ENCODE data around the gene MTHFR.

MTHFR gene

DNA sequence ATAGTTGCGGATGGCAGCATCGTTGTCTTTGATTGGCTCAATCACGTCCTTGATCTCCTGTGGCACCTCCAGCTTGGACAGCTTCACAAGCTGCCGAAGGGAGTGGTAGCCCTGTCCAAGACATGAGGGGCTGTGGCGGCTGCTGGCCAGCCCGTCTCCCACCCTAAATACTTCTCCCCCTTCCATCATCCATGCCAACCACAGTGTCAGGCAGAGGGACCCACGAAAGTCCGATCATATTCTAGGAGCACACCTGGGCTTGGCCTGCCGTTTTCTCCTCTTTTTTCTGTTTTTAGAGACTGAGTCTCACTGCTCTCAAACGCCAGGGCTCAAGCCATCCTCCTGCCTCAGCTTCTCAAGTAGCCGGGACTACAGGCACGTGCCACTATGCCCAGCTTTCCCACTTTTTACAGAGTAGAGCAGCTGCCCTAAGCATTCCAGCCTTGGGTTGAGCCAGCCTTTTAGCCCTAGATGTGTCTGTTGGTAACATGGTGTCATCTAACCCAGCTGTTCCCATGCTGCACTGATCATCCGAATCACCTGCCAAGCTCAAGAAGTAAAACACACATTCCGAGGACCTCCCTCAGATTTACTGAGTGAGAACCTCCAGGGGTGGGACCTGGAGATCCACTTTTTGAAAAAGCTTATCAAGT lies 10.4 kb downstream of the MTHFR start:
- no peak for DNase-seq

DNA sequence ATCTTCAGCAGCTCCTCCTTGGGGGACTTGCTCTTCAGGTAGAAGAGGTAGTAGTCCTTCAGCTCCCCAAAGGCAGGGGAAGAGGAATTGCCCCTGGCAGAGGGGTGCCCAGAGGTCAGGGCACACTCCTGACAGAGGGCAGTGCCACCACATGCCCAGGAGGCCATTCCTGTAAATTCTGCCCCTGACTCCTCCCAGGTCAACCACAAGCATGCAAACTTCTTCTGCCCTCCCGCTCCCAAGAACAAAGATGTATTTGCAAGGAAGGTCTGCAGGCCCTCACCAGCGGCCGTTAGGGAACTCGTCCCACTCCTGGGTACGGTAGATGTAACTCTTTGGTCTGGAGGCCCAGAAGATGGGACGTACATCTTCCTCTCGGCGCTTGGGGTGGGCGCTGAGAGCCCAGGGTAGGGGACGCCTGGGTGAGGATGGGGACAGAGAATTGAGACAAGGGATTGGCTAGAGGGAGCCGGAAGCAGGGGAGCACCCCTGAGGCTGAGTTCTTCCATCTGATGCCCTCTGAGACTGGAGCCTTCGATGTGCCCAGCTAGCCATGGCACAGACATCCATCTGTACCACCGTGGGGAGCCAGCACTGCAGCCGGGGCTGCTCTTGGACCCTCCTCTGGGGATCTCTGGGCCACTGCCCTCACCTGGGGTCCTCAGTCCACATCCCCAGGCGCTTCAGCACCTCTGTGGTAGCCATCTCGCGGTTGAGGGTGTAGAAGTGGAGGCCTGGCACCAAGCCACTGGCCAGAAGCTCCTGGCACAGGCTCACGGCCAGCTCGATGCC lies 11.1 kb downstream of the MTHFR start:
- no peak for DNase-seq

DNA sequence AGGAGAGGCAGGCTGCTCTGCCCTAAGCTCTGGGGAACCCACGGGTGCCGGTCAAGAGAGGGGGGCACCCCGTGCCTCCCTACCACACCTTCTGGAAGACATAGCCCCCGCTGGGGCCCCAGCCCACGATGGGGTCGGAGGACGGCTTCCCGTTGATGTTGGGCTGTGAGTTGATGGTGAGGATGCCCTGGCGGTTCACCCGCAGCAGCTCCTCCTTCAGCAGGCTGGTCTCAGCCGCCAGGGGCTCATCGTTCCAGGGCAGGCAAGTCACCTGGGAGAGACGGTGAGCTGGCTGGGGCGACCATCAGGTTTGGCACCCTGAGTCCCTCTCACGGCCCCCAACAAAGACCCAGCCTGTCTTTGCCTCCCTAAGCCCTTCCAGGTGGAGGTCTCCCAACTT lies 11.9 kb downstream of the MTHFR start:
- DNase-seq: no peak

DNA sequence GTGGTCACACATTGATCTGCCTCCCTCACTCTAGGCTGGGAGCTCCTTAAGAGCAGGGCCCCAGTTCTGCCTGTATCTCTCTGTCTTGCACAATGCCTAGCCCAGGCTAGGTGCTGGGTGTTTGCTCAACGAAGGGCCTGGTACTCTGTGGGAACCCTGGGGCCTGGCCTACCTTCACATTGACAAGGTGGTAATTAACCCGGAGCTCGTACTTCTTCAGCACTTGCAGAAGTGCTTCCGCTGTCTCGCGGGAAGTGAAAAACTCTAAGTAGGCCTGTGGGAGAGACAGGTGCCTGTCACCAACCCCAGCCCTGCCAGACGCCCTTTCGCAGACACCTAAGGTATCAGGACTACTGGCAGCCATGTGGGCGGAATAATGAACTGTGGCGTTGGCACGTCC lies 13.7 kb downstream of the MTHFR start:
- no peak for DNase-seq

DNA sequence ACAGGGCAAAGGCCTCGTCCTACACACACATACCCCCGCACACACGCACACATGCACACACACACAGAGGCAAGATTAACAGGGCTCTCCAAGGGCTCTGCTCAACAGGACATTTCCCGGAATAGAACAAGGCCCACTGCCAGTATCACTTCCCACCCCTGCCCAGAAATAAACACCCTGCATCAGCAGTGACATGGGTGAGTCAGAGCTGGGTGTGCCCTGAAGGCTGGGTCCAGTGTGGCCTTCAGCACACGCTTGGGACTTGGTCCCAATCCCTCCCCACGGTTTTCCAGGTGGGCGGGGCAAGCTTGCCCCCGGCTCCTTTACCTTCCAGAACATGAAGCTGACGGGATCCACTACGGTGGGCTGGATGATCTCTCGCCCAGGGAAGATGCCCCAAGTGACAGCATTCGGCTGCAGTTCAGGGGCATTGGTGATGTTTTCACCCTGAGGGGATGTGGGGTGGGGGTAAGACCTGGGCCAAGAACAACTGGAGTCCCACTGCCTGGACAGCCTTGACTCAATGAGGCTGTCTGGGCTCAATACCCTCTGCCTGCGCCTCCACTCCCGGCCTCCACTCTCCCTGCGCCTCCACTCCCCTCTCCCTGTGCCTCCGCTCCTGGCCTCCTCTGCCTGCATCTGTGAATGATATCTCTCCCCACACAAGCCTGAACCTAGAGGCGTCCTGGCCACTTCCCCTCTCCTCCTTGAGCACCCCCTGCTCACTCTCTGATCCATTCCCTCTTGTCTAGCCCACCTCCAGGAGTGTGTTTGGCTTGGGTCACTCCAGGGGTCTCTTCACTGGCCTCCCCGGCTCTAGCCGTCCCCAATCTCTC lies 14.7 kb downstream of the MTHFR start:
- DNase-seq: no peak

DNA sequence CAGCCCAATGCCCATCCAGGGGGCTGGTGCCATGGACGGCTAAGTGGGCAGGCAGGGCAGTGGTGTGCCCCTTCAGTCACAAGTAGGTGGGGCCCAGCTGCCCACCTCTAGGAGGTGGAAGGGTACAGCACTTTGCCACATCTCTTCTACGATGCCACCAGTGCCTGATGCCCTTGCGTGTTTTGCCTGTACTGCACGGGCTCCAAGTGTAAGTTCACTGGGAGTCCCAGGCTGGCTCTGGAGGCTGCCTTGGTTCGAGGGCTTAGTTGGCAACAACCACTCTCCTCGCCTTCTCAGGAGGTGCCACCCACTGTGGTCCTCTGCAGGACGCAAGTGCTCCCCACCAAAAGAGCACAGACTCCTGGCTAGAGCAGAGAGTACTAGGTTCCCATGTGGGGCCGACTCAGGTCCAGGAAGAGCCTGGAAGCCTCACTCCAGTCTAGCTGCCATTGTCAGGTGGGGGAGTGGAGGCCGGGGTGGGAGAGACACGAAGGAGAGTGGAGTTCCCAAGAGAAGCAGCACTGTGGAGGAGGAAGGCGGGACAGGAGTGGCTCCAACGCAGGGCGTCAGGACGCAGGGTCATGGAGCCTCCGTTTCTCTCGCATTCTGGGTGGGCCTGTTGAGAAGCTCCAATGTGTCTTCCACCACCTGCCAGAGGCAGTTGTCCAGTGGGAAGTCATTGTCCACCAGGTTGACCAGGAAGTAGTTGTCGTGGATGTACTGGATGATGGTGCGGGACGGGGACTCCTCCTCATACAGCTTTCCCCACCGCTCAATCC lies 15.5 kb downstream of the MTHFR start:
- no peak for DNase-seq

DNA sequence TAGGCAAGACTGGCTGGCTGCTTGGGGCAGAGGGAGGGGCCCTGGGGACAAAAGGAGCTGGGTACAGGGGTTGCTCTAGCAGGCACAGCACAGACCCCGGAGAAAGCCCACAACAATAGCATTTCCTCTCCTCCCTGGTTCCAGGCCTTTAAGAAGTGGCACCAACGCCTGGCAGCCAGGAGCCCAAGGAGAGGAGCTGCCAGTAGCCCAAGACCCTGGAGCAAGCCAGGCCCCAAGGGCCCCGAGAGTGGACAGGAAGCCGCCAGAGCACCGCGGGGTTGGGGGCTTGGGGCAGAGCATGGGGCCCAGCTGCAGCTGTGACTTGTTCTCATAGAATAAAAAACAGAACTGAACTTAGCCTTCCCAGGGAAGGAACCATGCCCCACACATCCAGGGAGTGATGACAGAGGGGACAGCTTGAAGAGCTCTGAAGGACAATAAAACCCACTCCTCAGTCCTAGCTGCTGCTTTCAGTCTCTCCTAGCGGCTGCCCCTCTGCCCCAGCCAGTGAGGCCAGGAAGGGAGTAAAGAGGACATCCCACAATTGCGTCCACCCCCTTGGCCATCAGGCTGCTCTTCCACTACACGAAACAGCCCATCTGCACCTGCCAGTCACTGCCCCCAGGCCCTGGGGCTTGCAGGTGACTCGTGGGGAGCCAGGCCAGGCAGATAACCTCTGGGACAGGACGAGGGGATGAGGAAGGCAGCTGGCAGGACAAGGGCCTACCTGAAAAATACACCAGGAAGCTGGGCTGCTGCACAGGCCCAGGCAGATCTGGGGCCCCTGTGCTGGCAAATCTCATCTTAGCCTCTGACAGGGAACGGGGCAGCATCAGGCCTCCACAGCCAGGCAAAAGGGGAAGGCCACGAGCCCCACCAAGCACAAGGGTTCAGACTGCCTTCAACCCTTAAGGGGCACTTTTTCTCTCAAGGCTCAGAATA lies 16.4 kb downstream of the MTHFR start:
- DNase-seq: no peak

DNA sequence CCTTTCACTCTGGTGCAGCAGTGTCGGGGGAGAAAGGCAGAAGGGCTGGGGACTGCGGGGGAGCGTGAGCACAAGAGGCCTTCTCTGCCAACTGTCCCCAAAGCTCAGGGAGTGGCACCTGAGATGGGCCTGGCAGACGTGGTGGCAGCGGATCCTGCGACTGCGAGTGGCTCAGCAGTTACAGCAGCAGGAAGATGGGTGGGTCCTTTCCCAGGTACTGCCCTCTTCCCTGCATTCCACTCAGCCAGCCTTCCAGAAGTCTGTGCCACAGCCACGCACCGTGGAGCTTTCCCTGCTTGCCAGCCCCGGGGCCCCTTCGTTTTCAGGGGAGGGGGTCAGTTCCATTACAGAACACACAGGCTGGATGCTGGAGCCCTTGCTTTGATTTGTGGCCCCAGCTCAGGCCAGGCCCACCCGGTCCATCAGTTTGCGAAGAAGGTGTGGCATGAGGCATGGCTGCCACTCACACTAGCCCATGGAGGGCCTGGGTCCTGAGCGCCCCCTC lies 17.2 kb downstream of the MTHFR start:
- no peak for DNase-seq

DNA sequence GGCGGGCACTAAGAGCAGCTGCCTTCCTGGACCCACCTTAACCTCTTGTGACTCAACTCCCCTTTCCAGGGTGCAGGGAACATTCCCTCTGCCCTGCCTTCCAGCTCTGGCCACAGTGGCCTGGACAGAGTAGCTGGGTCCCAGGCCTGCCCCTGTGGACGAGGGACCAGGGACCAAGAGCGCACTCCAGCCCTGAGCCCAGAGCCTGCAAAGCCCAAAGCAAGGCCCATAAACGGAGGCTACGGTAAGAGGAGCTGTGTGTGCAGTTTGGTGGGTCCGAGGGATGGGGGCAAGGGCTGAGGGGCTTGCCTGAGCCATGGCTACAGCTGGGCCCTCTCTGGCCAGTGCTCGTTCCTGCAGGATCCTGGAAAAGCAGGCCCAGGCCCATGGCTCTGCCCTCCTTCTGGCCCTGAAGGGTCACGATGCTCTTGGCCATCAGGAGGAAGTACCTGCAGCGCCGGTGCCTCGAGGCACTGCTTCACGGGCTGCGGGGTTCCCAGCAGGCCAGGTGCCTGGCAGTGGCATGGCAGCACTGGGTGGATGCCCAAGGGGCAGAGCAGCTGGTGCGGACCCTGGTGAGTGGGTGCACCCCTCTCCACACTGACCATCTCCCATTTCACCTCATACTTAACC lies 17.8 kb downstream of the MTHFR start:
- no peak for DNase-seq

DNA sequence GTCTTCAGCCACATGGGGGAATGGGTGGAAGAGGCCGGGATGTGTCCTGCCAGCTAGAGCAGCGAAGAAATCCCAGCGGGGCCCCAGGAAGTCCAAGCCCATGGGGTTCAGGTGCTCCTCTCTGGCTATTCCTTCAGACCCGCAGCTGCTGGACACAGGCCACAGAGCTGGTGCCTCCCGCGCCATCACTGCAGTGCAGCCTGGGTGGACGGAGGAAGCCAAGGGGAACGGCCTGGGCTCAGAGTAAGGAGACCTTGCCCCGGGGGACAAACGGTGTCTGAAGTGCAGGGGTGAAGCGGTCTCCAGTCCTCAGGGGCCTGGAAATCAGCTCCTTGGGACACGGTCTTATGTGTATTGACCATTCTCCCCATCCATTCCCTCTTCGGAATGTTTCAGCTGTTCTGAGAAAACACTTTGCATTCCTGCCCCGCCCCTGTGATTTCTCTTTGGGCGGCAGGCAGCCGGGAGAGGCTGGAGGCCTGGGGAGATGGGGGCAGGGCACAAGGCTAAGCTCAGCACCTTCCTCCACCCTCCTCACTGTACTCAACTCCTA lies 18.4 kb downstream of the MTHFR start:
- DNase-seq: no peak

DNA sequence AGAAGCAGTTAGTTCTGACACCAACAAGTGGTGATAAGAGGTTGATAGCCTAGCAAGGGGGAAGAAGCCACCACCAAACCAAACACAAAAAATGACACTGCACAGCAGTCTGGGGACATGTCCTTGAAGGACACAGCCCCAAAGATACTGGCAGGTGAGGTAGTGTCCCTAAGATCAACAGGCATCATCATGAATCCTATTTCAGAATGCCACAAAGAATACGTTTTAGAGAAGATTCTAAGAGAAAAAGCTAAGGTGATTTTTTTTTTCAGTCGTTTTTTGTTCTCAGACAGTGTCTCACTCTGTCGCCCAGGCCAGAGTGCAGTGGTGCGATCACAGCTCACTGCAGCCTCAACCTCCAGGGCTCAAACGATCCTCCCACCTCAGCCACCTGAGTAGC lies 19.6 kb downstream of the MTHFR start:
- no peak for DNase-seq

DNA sequence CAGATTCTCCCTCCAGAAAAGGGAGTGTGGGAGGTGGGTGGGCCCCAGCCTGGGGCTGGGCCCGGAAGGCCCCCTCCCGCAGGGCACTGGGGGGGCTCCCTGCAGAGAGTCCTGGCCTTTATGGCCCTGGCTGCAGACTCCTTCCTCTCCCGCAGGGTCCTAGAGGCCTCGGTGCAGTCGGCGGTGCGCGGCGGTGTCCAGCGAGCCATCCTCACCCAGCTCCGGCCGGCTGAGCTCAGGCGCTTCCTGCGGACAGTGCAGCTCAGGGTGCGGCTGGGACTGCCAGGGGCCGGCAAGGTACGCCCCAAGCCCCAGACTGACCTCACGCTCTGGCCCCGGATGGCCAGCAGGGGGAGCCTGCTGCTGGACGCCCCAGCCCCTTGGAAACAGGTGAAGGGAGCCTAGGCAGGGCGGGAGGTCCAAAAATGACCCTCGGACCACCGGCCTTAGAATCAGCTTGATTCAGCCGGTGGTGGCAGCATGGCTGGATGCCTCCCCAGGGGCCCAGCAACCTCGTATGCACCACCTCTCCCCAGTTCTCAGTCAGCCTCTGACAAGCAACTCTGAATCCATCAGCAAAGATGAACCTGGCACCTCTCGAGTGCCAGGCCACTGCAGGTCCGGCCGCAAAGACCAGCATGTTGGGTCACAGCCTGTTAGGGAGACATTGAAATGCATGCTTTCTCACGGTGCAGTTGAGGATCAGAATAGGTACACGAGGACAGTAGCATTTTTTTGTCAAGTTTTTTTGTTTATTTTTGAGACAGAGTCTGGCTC lies 20.6 kb downstream of the MTHFR start:
- no peak for DNase-seq

DNA sequence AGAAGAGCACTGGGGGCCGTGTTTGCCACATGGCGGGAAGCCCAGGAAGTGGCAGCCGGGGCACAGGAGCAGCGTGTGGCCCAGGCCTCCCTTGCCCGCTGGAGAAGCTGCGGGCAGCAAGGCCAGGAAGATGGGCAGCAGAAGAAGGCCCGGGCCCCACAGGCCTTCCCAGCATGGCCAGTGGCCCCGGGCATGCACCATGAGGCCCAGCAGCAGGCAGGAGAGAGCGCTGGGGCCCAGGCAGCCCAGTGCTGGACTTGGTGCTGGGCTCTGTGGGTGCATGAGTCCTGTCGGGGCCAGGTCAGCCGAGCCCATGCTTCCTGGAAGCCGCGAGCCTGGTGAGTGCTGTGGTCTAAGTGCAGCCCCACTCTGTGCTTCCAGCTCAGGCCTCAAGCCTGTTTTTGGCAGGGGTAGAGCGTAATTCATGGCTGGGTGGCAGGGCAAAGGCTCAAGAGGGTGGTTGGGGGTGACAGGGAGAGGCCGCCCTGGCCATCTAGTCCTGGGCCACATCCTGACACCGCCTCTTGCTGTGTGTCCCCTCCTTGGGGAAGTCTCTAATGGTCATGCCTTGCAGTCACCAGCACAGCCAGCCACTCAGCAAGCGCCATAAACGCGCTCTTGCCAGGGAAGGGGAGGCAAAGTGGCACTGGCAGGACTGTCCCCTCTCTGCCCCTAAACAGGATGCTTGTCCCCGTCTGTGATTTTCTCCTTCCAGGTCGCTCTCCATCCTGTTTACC lies 21.3 kb downstream of the MTHFR start:
- no peak for DNase-seq

DNA sequence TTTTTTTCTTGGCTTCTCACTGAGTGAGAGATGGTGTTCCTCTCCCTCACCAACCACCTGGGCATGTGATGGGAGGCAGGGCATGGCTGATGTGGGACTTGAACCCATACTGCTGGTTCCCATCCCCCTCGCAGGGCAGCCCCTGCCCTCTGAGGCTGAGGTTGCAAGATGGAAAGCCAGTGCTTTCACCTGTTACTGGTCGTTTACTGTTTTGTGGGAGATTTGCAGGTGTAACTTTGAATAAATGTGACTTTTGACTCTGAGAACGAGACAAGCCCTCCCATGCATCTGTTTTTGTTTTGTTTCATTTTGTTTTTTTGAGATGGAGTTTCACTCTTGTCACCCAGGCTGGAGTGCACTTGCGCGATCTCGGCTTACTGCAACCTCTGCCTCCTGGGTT lies 22.2 kb downstream of the MTHFR start:
- no peak for DNase-seq

DNA sequence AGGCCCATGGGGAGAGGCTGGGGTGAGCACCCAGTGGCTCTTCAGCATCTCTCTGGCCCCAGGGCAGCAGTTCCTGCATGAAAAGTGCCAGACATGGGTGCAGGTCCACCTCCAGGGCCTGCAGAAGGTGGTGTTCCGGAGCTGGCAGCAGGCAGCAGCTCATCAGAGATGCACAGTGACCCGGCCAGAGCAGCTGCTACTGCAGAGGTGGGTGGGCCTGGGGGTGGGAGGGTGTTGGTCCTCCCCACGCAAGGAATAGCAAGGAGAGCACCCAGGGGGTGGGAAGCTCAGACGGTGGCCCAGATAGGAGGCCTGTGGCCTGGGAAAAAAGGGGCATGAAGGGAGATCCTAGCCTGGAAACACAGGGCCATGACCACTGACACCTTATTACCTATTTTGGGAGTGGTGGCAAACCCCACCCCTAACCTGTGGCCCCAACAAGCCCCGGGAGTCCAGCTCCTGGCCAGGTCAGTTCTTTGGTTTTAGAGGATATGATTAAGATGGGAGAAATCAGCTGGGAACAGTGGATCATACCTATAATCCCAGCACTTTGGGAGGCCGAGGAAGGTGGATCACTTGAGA lies 23.5 kb downstream of the MTHFR start:
- DNase-seq: no peak

DNA sequence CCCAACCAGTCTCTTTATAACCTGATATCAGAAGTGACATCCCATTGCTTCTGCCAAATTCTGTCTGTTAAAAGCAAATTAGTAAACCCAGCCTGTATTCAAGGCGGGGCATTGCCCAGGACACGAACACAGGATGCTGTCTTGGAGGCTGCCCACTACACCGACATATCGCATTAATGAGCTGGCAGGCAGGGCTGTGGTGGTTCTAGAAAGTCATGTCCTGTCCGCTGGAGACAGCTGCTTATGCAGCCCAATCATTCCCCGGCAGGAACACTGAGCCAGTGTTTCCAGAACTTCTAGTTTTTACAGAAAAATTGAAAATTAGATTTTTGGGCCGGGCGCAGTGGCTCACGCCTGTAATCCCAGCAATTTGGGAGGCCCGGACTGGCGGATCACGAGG lies 24.5 kb downstream of the MTHFR start:
- no peak for DNase-seq

DNA sequence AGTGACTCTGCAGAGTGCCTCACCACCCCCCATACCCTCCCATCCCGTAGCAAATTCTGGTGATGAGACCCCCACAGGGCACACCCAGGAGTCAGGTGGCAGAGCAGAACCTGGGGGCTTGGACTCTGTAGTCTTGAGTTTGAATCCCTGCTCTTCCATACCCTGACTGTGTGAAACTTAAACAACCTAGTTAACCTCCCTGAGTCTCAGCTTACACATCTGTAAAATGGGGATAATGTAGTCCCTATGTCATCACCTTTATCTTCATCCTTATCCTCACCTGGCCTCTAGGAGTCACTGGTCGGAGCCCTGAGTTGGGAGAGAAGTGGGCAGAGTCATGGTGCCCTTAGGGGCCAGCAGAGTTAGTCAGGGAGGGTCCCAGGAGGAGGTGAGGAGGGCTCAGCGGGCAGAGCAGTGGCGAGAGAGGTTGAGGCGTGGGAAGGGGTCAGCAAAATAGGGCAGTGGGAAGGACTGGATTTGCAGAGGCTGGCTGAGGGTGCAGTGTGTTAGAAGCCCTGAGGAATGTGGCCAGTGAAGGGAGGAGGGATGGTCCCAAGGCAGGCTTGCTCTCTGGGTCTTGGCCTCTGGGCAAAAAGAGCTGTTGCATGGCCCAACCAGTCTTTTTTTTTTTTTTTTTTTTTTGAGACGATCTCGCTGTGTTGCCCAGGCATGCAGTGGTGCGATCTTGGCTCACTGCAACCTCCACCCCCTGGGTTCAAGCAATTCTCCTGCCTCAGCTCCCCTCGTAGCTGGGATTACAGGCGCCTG lies 25.2 kb downstream of the MTHFR start:
- no peak for DNase-seq

Data from NCI-H1048 (cell line).